ENCODE measurements around the gene XKR8. TPM values are rescaled to one million over a fixed set of nuclear protein-coding genes. Genes with fewer than 3 reads are reported as not detected.

The XKR8 gene
- total and polyA plus RNA-seq, 10 of the 15 experiments (the other 5 are each of a cell fraction or from before 2014, with no cell fraction given) = 0.80 to 3.7 (median 2.6) TPM

- in situ Hi-C loops (cut with MboI) = no loop called here
- ATAC-seq (no peak), DNase-seq (ENCODE audit: low read depth, low spot score) (no peak), FAIRE-seq (no peak)
- TF ChIP-seq CHD4 (IDR thresholded peaks at IDR 0.05) (no peak), ASH2L (IDR thresholded peaks at IDR 0.05; ENCODE audit: borderline replicate concordance, low read depth) (no peak), HDAC2 (IDR thresholded peaks at IDR 0.05) (no peak), USF2 (IDR thresholded peaks at IDR 0.05; ENCODE audit: borderline replicate concordance, low read depth, low read length) (no peak), IKZF1 (conservative IDR thresholded peaks at IDR 0.05) (no peak), HDAC6 (IDR thresholded peaks at IDR 0.05; ENCODE audit: unreplicated experiment) (no peak), E2F4 (IDR thresholded peaks at IDR 0.05; ENCODE audit: low read depth, low read length) (no peak), NFYA (IDR thresholded peaks at IDR 0.05; ENCODE audit: borderline replicate concordance, low read depth, low read length) (no peak), SRF (IDR thresholded peaks at IDR 0.05; ENCODE audit: low read depth in 2 of 2, low read length in 2 of 2) (no peak), CHD2 (IDR thresholded peaks at IDR 0.05; ENCODE audit: borderline replicate concordance, low read depth, low read length) (no peak), IKZF2 (IDR thresholded peaks at IDR 0.05) (no peak), FOXM1 (IDR thresholded peaks at IDR 0.05; ENCODE audit: low read depth, low read length) (no peak), HDGF (IDR thresholded peaks at IDR 0.05) (no peak), PBX3 (IDR thresholded peaks at IDR 0.05; ENCODE audit: insufficient replicate concordance, low read depth, low read length) (no peak)
- H3K27ac ChIP-seq (ENCODE audit: control insufficient read depth, insufficient read depth) = no peak overlapping the region
- H3K4me3 ChIP-seq = no peak overlapping the region
- ChIA-PET SMC1A (ENCODE audit: uncharacterized antibody, unreplicated experiment) (interaction anchor here (0.8 to 5.7 kb wide), 8 partner anchors 22 to 214 kb away, joined by 3 to 44 read pairs (median 3); no protein-coding TSS in a partner anchor), RAD21 (ENCODE audit: unreplicated experiment) (interaction anchor here (1.4 to 4.6 kb wide), 3 partner anchors 90 to 123 kb away, joined by 4 to 32 read pairs (median 10); partner anchors contain the start of gene EYA3), CTCF (interaction anchor here (0.8 to 5.6 kb wide), 11 partner anchors 40 to 228 kb away, joined by 3 to 50 read pairs (median 4); no protein-coding TSS in a partner anchor), POLR2A (interaction anchor here (0.5 kb wide), 1 partner anchor 15 kb away, joined by 8 read pairs; no protein-coding TSS in a partner anchor)
- no peak overlapping the region for H3K4me2 ChIP-seq (ENCODE audit: control insufficient read depth, insufficient read depth)
- H3K36me3 ChIP-seq (ENCODE audit: control insufficient read depth in 2 of 2, insufficient read depth in 2 of 2, low read length in 1 of 2) = no peaks in the 10 kb centered on the region
- no peak overlapping the region for H2AFZ ChIP-seq (ENCODE audit: control insufficient read depth, low read depth, low read length)
- WGBS (ENCODE audit: insufficient coverage, insufficient replicate concordance, low lambda C conversion rate, missing lambda C conversion rate) = 97% methylated on average over 3 of the region's 3 CpGs
- H3K9ac ChIP-seq (ENCODE audit: control insufficient read depth, insufficient read depth, low read length) = no peak overlapping the region
- no peaks in the 10 kb centered on the region for H4K20me1 ChIP-seq (ENCODE audit: control insufficient read depth, insufficient read depth)
- no peaks in the 10 kb centered on the region for H3K79me2 ChIP-seq (ENCODE audit: control insufficient read depth, insufficient read depth, low read length)
- H3K4me1 ChIP-seq (ENCODE audit: control insufficient read depth, insufficient read depth, low read length) = peaks cover 11% of the 10 kb centered on the region
- no peaks in the 10 kb centered on the region for H3K27me3 ChIP-seq (replicated peaks in 1 of 2; ENCODE audit: control insufficient read depth in 2 of 2, insufficient read depth in 2 of 2, low read length in 1 of 2)
- no peaks in the 10 kb centered on the region for H3K9me3 ChIP-seq (replicated peaks; ENCODE audit: control insufficient read depth, insufficient read depth, low read length)
- no TSS peak for BruUV-seq (replicated peaks)
- intact Hi-C loops (cut with micrococcal nuclease; ENCODE audit: unreplicated experiment) = no loop called here
These were observed 21.4 kb downstream of the XKR8 start for GRCh38 chr1:27981145-27981544.

Measured in GM12878 (cell line).